Upper lobe of right lung (tissue), 1 donor: ENCODE data around the gene B3GAT1. TPM values are rescaled to one million over a fixed set of nuclear protein-coding genes. Genes with fewer than 3 reads are reported as not detected.

ENCODE experiments used
- ATAC-seq: fragments of 200-7000 bp; cut with Tn5 transposase; one replicate; pipeline ENCODE4 v1.9.1; 2020; ENCODE audit warnings: mild to moderate bottlenecking, moderate library complexity
- DNase-seq: peaks from one replicate; pipeline ENCODE4 v3.0.0-alpha.2; 2020
- H3K27ac ChIP-seq: fragments of 200-600 bp; one replicate; pipeline ENCODE4 v1.8.0; 2022
- H3K27me3 ChIP-seq: fragments of 200-600 bp; one replicate; pipeline ENCODE4 v1.8.0; 2022; ENCODE audit warnings: mild to moderate bottlenecking
- H3K36me3 ChIP-seq: fragments of 200-600 bp; one replicate; pipeline ENCODE4 v1.8.0; 2022
- H3K4me1 ChIP-seq: fragments of 200-600 bp; one replicate; pipeline ENCODE4 v1.8.0; 2022
- H3K4me3 ChIP-seq: fragments of 200-600 bp; one replicate; pipeline ENCODE4 v1.8.0; 2022; ENCODE audit warnings: mild to moderate bottlenecking
- H3K9me3 ChIP-seq: fragments of 200-600 bp; one replicate; pipeline ENCODE4 v1.8.0; 2022
- CTCF ChIP-seq: fragments of 200-600 bp; IDR thresholded peaks from one replicate; pipeline ENCODE4 v1.8.0; 2022; ENCODE audit warnings: antibody characterized with exemption
- intact Hi-C: fragments of 100-400 bp; cut with DNase I; formaldehyde crosslinking; loops from one replicate; pipeline ENCODE4 v1.11.0; 2022
- total RNA-seq: library from RNA; stranded (reverse); fragmentation: NEBNext Ultra II Directional; extraction: Animal tissue kit (Norgen Biotek cat#: 25700); gene quantifications from one replicate; pipeline ENCODE4 v1.2.1, GENCODE V29; 2021
- donor health status: DM: no; HTN: yes; CAD: no; lungs with severe emphysema.

Gene B3GAT1
- total RNA-seq, 1 donor from 2014 or later, result 1.2 TPM

GRCh38 chr11:134376150-134376921 lies 35.7 kb downstream of the B3GAT1 start:
- H3K4me3 ChIP-seq, result no peak overlapping the region
- ATAC-seq, result no peak
- no peaks in the 10 kb centered on the region for H3K9me3 ChIP-seq
- H3K27ac ChIP-seq, result no peak overlapping the region
- no peaks in the 10 kb centered on the region for H3K36me3 ChIP-seq
- no peaks in the 10 kb centered on the region for H3K4me1 ChIP-seq
- TF ChIP-seq CTCF, result no peak
- intact Hi-C loops, result no loop called here
- peak; percentile 51 for DNase-seq
- H3K27me3 ChIP-seq, result no peaks in the 10 kb centered on the region

- no peak overlapping the region for H3K4me3 ChIP-seq
- TF ChIP-seq CTCF, result no peak
- no peaks in the 10 kb centered on the region for H3K27me3 ChIP-seq
- intact Hi-C loops, result no loop called here
- no peaks in the 10 kb centered on the region for H3K36me3 ChIP-seq
- DNase-seq, result no peak
- H3K4me1 ChIP-seq, result no peaks in the 10 kb centered on the region
- no peak for ATAC-seq
- H3K9me3 ChIP-seq, result no peaks in the 10 kb centered on the region
- H3K27ac ChIP-seq, result no peak overlapping the region
These were observed 37.0 kb downstream of the B3GAT1 start for GRCh38 chr11:134374891-134375550.

- no peaks in the 10 kb centered on the region for H3K9me3 ChIP-seq
- no peak for TF ChIP-seq CTCF
- H3K27me3 ChIP-seq, result no peaks in the 10 kb centered on the region
- no peaks in the 10 kb centered on the region for H3K36me3 ChIP-seq
- H3K27ac ChIP-seq, result no peak overlapping the region
- intact Hi-C loops, result no loop called here
- DNase-seq (peak; percentile 45), ATAC-seq (no peak)
- H3K4me1 ChIP-seq, result no peaks in the 10 kb centered on the region
- no peak overlapping the region for H3K4me3 ChIP-seq
These were observed 37.9 kb downstream of the B3GAT1 start for GRCh38 chr11:134374171-134374570.

GRCh38 chr11:134373591-134374052 lies 38.4 kb downstream of the B3GAT1 start:
- intact Hi-C loops, result no loop called here
- H3K27me3 ChIP-seq, result no peaks in the 10 kb centered on the region
- TF ChIP-seq CTCF, result no peak
- no peaks in the 10 kb centered on the region for H3K4me1 ChIP-seq
- no peaks in the 10 kb centered on the region for H3K9me3 ChIP-seq
- no peak overlapping the region for H3K27ac ChIP-seq
- peak; percentile 54 for DNase-seq
- no peak for ATAC-seq
- no peaks in the 10 kb centered on the region for H3K36me3 ChIP-seq
- no peak overlapping the region for H3K4me3 ChIP-seq

- TF ChIP-seq CTCF, result no peak
- ATAC-seq, result no peak
These were observed 39.1 kb downstream of the B3GAT1 start for GRCh38 chr11:134372961-134373360.

More at GRCh38 chr11:134372961-134373360, 39.1 kb downstream of the B3GAT1 start:
- Histone ChIP-seq H3K27me3 (no peaks in the 10 kb centered on the region), H3K27ac (no peak overlapping the region), H3K9me3 (no peaks in the 10 kb centered on the region), H3K36me3 (no peaks in the 10 kb centered on the region), H3K4me3 (no peak overlapping the region), H3K4me1 (no peaks in the 10 kb centered on the region)
- intact Hi-C loops, result no loop called here
- DNase-seq, result peak; percentile 37
